Liver (tissue), 3 donors: ENCODE results near the gene ATP11C.

Experiments
- ATF3 ChIP-seq: IDR thresholded peaks from 2 replicates; pipeline ENCODE4 v1.6.1; 2016; ENCODE audit warnings: antibody characterized with exemption
- CTCF ChIP-seq: fragments of 150-350 bp; IDR thresholded peaks from 2 replicates; pipeline ENCODE4 v1.5.1; 2017; ENCODE audit warnings: improper control_type of control experiment, low read depth, low read length; ENCODE audit not compliant: missing input control
- EGR1 ChIP-seq, 2 donors: IDR thresholded peaks; 2 replicates each; pipeline ENCODE4 v1.6.1; 2016 to 2018; ENCODE audit warnings: antibody characterized with exemption in 2 of 2, low read depth in 2 of 2
- GABPA ChIP-seq, 2 donors: IDR thresholded peaks in 1 of 2; conservative IDR thresholded peaks in 1 of 2; 2 replicates each; pipeline ENCODE4 v1.6.1; 2016; ENCODE audit warnings: antibody characterized with exemption in 2 of 2, mild to moderate bottlenecking in 1 of 2, moderate library complexity in 1 of 2
- HNF4A ChIP-seq, 2 donors: conservative IDR thresholded peaks; 2 replicates each; pipeline ENCODE4 v1.6.1; 2016; ENCODE audit warnings: antibody characterized with exemption in 2 of 2, mild to moderate bottlenecking in 2 of 2
- JUND ChIP-seq, 2 donors: IDR thresholded peaks; 2 replicates each; pipeline ENCODE4 v1.6.1; 2016; ENCODE audit warnings: antibody characterized with exemption in 2 of 2
- NR2F2 ChIP-seq: IDR thresholded peaks from 2 replicates; pipeline ENCODE4 v1.6.1; 2016; ENCODE audit warnings: antibody characterized with exemption
- RAD21 ChIP-seq, 2 donors: IDR thresholded peaks; 2 replicates each; pipeline ENCODE4 v1.6.1; 2016; ENCODE audit warnings: antibody characterized with exemption in 2 of 2, mild to moderate bottlenecking in 2 of 2
- REST ChIP-seq: IDR thresholded peaks from 2 replicates; pipeline ENCODE4 v1.6.1; 2016; ENCODE audit warnings: antibody characterized with exemption, mild to moderate bottlenecking
- RXRA ChIP-seq, 2 donors: IDR thresholded peaks; 2 replicates each; pipeline ENCODE4 v1.6.1; 2017 to 2018; ENCODE audit warnings: antibody characterized with exemption in 2 of 2, mild to moderate bottlenecking in 1 of 2
- SP1 ChIP-seq: IDR thresholded peaks from 2 replicates; pipeline ENCODE4 v1.6.1; 2018; ENCODE audit warnings: antibody characterized with exemption, mild to moderate bottlenecking
- TAF1 ChIP-seq: conservative IDR thresholded peaks from 2 replicates; pipeline ENCODE4 v1.6.1; 2016; ENCODE audit warnings: antibody characterized with exemption, mild to moderate bottlenecking
- YY1 ChIP-seq: IDR thresholded peaks from 2 replicates; pipeline ENCODE4 v1.6.1; 2016; ENCODE audit warnings: antibody characterized with exemption, mild to moderate bottlenecking
- ZBTB33 ChIP-seq: IDR thresholded peaks from 2 replicates; pipeline ENCODE4 v1.6.1; 2016; ENCODE audit warnings: antibody characterized with exemption
- donor health status: healthy.
- donor health status: healthy.

- TF ChIP-seq CTCF (no peak), EGR1 (IDR thresholded peaks at IDR 0.05; ENCODE audit: low read depth in 2 of 2) (no peak), TAF1 (no peak), SP1 (no peak), ATF3 (no peak), ZBTB33 (no peak), GABPA (IDR thresholded peaks at IDR 0.05 in 1 of 2, conservative IDR thresholded peaks at IDR 0.05 in 1 of 2) (no peak), RXRA (IDR thresholded peaks at IDR 0.05) (no peak), REST (no peak), NR2F2 (no peak), JUND (IDR thresholded peaks at IDR 0.05) (no peak), YY1 (no peak), RAD21 (IDR thresholded peaks at IDR 0.05) (no peak), HNF4A (conservative IDR thresholded peaks at IDR 0.05) (no peak)
Observed at GRCh38 chrX:139692506-139692849, 240.4 kb downstream of the ATP11C start.
